HG02623 (cell line): Measurements from ENCODE around the gene SHISA5.

Experiments used
- ATAC-seq: cut with Tn5 transposase; IDR thresholded peaks from one replicate; pipeline ENCODE4 v1.9.1; 2021; ENCODE audit warnings: moderate library complexity; ENCODE audit not compliant: unreplicated experiment

The SHISA5 gene

DNA sequence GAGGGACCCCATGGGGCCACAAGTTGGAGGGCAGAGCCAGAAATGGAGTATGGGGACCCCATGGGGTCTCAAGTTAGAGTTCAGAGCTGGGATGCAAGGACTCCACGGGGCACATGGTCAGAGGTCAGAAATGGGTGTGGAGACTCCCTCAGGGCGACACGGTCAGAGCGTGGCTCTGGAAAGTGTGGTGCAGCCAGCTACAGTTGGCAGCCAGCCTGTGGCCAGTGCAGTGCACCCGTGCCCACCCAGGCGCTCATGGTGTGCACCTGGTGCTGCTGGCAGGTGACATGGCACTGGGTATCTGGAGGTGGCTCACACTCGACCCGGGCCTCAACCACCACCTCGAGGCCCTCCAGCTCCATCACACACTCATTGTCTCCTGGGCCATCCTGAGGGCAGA lies 85.3 kb downstream of the SHISA5 start:
- no peak for ATAC-seq

DNA sequence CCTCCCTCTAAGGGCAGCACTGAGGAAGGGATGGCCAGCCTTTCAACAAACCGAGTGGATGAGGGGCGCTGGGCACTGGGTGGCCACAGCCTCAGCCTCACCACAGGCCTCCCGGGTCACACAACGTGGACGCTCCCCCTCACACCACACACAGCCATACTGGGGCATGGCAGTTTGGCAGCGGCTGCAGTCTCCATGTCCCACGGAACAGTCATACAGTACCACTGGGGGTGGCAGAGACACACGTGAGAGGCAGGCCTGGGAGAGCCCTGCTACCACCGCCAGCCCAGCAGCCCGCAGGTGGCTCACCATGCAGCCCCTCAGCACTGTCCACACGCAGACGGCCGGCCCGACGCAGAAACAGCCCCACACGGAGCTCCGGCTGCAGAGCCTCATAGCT lies 85.8 kb downstream of the SHISA5 start:
- no peak for ATAC-seq
